ENCODE data around the gene TVP23B.
"Not testable (repeated sequence)": the region's sequence is repeated elsewhere in the genome, so short reads cannot be mapped to it uniquely, and the experiment has no call there.

DNA sequence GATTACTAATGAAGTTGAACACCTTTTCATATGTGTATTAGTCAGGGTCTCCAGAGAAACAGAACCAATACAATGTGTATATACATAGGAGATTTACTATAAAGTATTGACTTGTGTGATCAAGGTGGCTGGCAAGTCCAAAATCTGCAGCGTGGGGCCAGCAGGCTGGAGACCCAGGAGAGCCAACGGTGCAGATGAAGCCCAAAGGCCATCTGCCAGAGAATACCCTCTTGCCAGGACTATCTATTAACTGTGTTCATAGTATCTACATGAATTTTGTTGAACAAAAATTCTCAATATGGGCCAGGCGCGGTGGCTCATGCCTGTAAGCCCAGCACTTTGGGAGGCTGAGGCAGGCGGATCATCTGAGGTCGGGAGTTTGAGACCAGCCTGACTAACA, 20.8 kb upstream of the TVP23B start:
- TF ChIP-seq, protein P1, sequence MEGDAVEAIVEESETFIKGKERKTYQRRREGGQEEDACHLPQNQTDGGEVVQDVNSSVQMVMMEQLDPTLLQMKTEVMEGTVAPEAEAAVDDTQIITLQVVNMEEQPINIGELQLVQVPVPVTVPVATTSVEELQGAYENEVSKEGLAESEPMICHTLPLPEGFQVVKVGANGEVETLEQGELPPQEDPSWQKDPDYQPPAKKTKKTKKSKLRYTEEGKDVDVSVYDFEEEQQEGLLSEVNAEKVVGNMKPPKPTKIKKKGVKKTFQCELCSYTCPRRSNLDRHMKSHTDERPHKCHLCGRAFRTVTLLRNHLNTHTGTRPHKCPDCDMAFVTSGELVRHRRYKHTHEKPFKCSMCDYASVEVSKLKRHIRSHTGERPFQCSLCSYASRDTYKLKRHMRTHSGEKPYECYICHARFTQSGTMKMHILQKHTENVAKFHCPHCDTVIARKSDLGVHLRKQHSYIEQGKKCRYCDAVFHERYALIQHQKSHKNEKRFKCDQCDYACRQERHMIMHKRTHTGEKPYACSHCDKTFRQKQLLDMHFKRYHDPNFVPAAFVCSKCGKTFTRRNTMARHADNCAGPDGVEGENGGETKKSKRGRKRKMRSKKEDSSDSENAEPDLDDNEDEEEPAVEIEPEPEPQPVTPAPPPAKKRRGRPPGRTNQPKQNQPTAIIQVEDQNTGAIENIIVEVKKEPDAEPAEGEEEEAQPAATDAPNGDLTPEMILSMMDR (IDR thresholded peaks at IDR 0.05; ENCODE audit: insufficient read depth, low read length): not testable (repeated sequence)
- TF ChIP-seq POLR2AphosphoS5, GABPA (IDR thresholded peaks at IDR 0.05; ENCODE audit: low read depth): not testable (repeated sequence)
- TF ChIP-seq, protein P2, sequence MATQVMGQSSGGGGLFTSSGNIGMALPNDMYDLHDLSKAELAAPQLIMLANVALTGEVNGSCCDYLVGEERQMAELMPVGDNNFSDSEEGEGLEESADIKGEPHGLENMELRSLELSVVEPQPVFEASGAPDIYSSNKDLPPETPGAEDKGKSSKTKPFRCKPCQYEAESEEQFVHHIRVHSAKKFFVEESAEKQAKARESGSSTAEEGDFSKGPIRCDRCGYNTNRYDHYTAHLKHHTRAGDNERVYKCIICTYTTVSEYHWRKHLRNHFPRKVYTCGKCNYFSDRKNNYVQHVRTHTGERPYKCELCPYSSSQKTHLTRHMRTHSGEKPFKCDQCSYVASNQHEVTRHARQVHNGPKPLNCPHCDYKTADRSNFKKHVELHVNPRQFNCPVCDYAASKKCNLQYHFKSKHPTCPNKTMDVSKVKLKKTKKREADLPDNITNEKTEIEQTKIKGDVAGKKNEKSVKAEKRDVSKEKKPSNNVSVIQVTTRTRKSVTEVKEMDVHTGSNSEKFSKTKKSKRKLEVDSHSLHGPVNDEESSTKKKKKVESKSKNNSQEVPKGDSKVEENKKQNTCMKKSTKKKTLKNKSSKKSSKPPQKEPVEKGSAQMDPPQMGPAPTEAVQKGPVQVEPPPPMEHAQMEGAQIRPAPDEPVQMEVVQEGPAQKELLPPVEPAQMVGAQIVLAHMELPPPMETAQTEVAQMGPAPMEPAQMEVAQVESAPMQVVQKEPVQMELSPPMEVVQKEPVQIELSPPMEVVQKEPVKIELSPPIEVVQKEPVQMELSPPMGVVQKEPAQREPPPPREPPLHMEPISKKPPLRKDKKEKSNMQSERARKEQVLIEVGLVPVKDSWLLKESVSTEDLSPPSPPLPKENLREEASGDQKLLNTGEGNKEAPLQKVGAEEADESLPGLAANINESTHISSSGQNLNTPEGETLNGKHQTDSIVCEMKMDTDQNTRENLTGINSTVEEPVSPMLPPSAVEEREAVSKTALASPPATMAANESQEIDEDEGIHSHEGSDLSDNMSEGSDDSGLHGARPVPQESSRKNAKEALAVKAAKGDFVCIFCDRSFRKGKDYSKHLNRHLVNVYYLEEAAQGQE (IDR thresholded peaks at IDR 0.05; ENCODE audit: insufficient replicate concordance, low read depth): not testable (repeated sequence)
